ENCODE results near the gene TUBB8B. TPM values are rescaled to one million over a fixed set of nuclear protein-coding genes. Genes with fewer than 3 reads are reported as not detected.
"Not testable (repeated sequence)": the region's sequence is repeated elsewhere in the genome, so short reads cannot be mapped to it uniquely, and the experiment has no call there.

TUBB8B gene
- total and polyA plus RNA-seq, 10 of the 15 experiments (the other 5 are each of a cell fraction or from before 2014, with no cell fraction given): not detected

GRCh38 chr18:63656-64055 is 14.2 kb upstream of the TUBB8B start:
- H3K4me3 ChIP-seq; CTCF ChIA-PET; POLR2A ChIA-PET; intact Hi-C loops (cut with micrococcal nuclease; ENCODE audit: unreplicated experiment); SMC1A ChIA-PET (ENCODE audit: uncharacterized antibody, unreplicated experiment); BruUV-seq (replicated peaks); in situ Hi-C loops (cut with MboI); ATAC-seq; H3K27ac ChIP-seq (ENCODE audit: control insufficient read depth, insufficient read depth); H3K79me2 ChIP-seq (ENCODE audit: control insufficient read depth, insufficient read depth, low read length); H2AFZ ChIP-seq (ENCODE audit: control insufficient read depth, low read depth, low read length); H3K4me2 ChIP-seq (ENCODE audit: control insufficient read depth, insufficient read depth); H3K36me3 ChIP-seq (ENCODE audit: control insufficient read depth in 2 of 2, insufficient read depth in 2 of 2, low read length in 1 of 2); H3K4me1 ChIP-seq (ENCODE audit: control insufficient read depth, insufficient read depth, low read length); H3K9me3 ChIP-seq (replicated peaks; ENCODE audit: control insufficient read depth, insufficient read depth, low read length); H3K9ac ChIP-seq (ENCODE audit: control insufficient read depth, insufficient read depth, low read length); RAD21 ChIA-PET (ENCODE audit: unreplicated experiment); H4K20me1 ChIP-seq (ENCODE audit: control insufficient read depth, insufficient read depth); H3K27me3 ChIP-seq (replicated peaks in 1 of 2; ENCODE audit: control insufficient read depth in 2 of 2, insufficient read depth in 2 of 2, low read length in 1 of 2): not testable (repeated sequence)
- peak; percentile 49 for TF ChIP-seq NR2C2 (IDR thresholded peaks at IDR 0.05; ENCODE audit: borderline replicate concordance, control insufficient read depth, insufficient read length, low read depth)
- WGBS (ENCODE audit: insufficient coverage, insufficient replicate concordance, low lambda C conversion rate, missing lambda C conversion rate): 100% methylated on average over 2 of the region's 2 CpGs
- FAIRE-seq: peak; percentile 81
- DNase-seq (ENCODE audit: low read depth, low spot score): peak; percentile 27

GRCh38 chr18:54388-54787 is 5.0 kb upstream of the TUBB8B start:
- H3K27ac ChIP-seq (ENCODE audit: control insufficient read depth, insufficient read depth); H3K9ac ChIP-seq (ENCODE audit: control insufficient read depth, insufficient read depth, low read length); POLR2A ChIA-PET; intact Hi-C loops (cut with micrococcal nuclease; ENCODE audit: unreplicated experiment); H3K4me2 ChIP-seq (ENCODE audit: control insufficient read depth, insufficient read depth); RAD21 ChIA-PET (ENCODE audit: unreplicated experiment); H3K27me3 ChIP-seq (replicated peaks in 1 of 2; ENCODE audit: control insufficient read depth in 2 of 2, insufficient read depth in 2 of 2, low read length in 1 of 2); H3K79me2 ChIP-seq (ENCODE audit: control insufficient read depth, insufficient read depth, low read length); CTCF ChIA-PET; H3K4me3 ChIP-seq; DNase-seq (ENCODE audit: low read depth, low spot score); FAIRE-seq; H3K9me3 ChIP-seq (replicated peaks; ENCODE audit: control insufficient read depth, insufficient read depth, low read length); BruUV-seq (replicated peaks); H4K20me1 ChIP-seq (ENCODE audit: control insufficient read depth, insufficient read depth); SMC1A ChIA-PET (ENCODE audit: uncharacterized antibody, unreplicated experiment); H3K36me3 ChIP-seq (ENCODE audit: control insufficient read depth in 2 of 2, insufficient read depth in 2 of 2, low read length in 1 of 2); ATAC-seq; H3K4me1 ChIP-seq (ENCODE audit: control insufficient read depth, insufficient read depth, low read length); in situ Hi-C loops (cut with MboI); H2AFZ ChIP-seq (ENCODE audit: control insufficient read depth, low read depth, low read length): not testable (repeated sequence)
- TF ChIP-seq RAD51 (IDR thresholded peaks at IDR 0.05) (peak; percentile 62), MTA2 (IDR thresholded peaks at IDR 0.05; ENCODE audit: low read depth) (0 out of 2 replicates have a peak, but pooled peaks have one; percentile 27), NBN (IDR thresholded peaks at IDR 0.05) (0 out of 2 replicates have a peak, but pooled peaks have one; percentile 26), ATF7 (IDR thresholded peaks at IDR 0.05; ENCODE audit: low read depth) (peak; percentile 59), RELB (IDR thresholded peaks at IDR 0.05; ENCODE audit: low read depth) (0 out of 2 replicates have a peak, but pooled peaks have one; percentile 36)
- whole genome bisulfite sequencing (ENCODE audit: insufficient coverage, insufficient replicate concordance, low lambda C conversion rate, missing lambda C conversion rate): 6% methylated on average over 1 of the region's 1 CpG

- H3K79me2 ChIP-seq (ENCODE audit: control insufficient read depth, insufficient read depth, low read length); RAD21 ChIA-PET (ENCODE audit: unreplicated experiment); H3K9ac ChIP-seq (ENCODE audit: control insufficient read depth, insufficient read depth, low read length); H3K4me3 ChIP-seq; CTCF ChIA-PET; H3K36me3 ChIP-seq (ENCODE audit: control insufficient read depth in 2 of 2, insufficient read depth in 2 of 2, low read length in 1 of 2); in situ Hi-C loops (cut with MboI); H4K20me1 ChIP-seq (ENCODE audit: control insufficient read depth, insufficient read depth); H3K27ac ChIP-seq (ENCODE audit: control insufficient read depth, insufficient read depth); H3K9me3 ChIP-seq (replicated peaks; ENCODE audit: control insufficient read depth, insufficient read depth, low read length); FAIRE-seq; BruUV-seq (replicated peaks); POLR2A ChIA-PET; H2AFZ ChIP-seq (ENCODE audit: control insufficient read depth, low read depth, low read length); H3K4me1 ChIP-seq (ENCODE audit: control insufficient read depth, insufficient read depth, low read length); intact Hi-C loops (cut with micrococcal nuclease; ENCODE audit: unreplicated experiment); ATAC-seq; DNase-seq (ENCODE audit: low read depth, low spot score); H3K4me2 ChIP-seq (ENCODE audit: control insufficient read depth, insufficient read depth); H3K27me3 ChIP-seq (replicated peaks in 1 of 2; ENCODE audit: control insufficient read depth in 2 of 2, insufficient read depth in 2 of 2, low read length in 1 of 2); SMC1A ChIA-PET (ENCODE audit: uncharacterized antibody, unreplicated experiment): not testable (repeated sequence)
- WGBS (ENCODE audit: insufficient coverage, insufficient replicate concordance, low lambda C conversion rate, missing lambda C conversion rate): 64% methylated on average over 12 of the region's 25 CpGs
Observed at GRCh38 chr18:48696-49095, 719 bp downstream of the TUBB8B start.
